IPS-18c (cell line): ENCODE measurements around the gene ELAPOR1.
A peak's percentile ranks its signal among the peaks of the same experiment; 100 is the strongest.

Experiments used
- H3K4me3 ChIP-seq: 2 replicates; pipeline ENCODE4 v1.7.0; 2013; ENCODE audit warnings: low read depth, mild to moderate bottlenecking, low read length, moderate library complexity; ENCODE audit not compliant: insufficient read depth
- H3K9me3 ChIP-seq: one replicate; pipeline ENCODE4 v1.6.1; 2013; ENCODE audit warnings: mild to moderate bottlenecking, low read length, moderate library complexity; ENCODE audit not compliant: control insufficient read depth, insufficient read depth

Gene ELAPOR1

GRCh38 chr1:109091839-109092193 is 22.1 kb upstream of the ELAPOR1 start:
- peak overlapping the region; percentile 88 for H3K4me3 ChIP-seq
- no peaks in the 10 kb centered on the region for H3K9me3 ChIP-seq

GRCh38 chr1:109094377-109094803 is 19.5 kb upstream of the ELAPOR1 start:
- no peak overlapping the region for H3K4me3 ChIP-seq

GRCh38 chr1:109094871-109095270 is 19.0 kb upstream of the ELAPOR1 start:
- Histone ChIP-seq H3K9me3 (no peaks in the 10 kb centered on the region), H3K4me3 (no peak overlapping the region)

More at GRCh38 chr1:109094377-109094803, 19.5 kb upstream of the ELAPOR1 start:
- no peaks in the 10 kb centered on the region for H3K9me3 ChIP-seq

- Histone ChIP-seq H3K9me3 (no peaks in the 10 kb centered on the region), H3K4me3 (no peak overlapping the region)
These were observed 18.3 kb upstream of the ELAPOR1 start for GRCh38 chr1:109095631-109096030.

- Histone ChIP-seq H3K9me3 (no peaks in the 10 kb centered on the region), H3K4me3 (no peak overlapping the region)
These were observed 17.8 kb upstream of the ELAPOR1 start for GRCh38 chr1:109096120-109096519.

- Histone ChIP-seq H3K9me3 (peaks cover 2% of the 10 kb centered on the region), H3K4me3 (peak overlapping the region; percentile 93)
These were observed 13.8 kb upstream of the ELAPOR1 start for GRCh38 chr1:109099938-109100773.

- Histone ChIP-seq H3K9me3 (peaks cover 2% of the 10 kb centered on the region), H3K4me3 (no peak overlapping the region)
These were observed 9.4 kb upstream of the ELAPOR1 start for GRCh38 chr1:109104364-109105151.

- Histone ChIP-seq H3K4me3 (no peak overlapping the region), H3K9me3 (peaks cover 2% of the 10 kb centered on the region)
These were observed 8.0 kb upstream of the ELAPOR1 start for GRCh38 chr1:109105881-109106280.

- Histone ChIP-seq H3K4me3 (no peak overlapping the region), H3K9me3 (no peaks in the 10 kb centered on the region)
These were observed 6.1 kb upstream of the ELAPOR1 start for GRCh38 chr1:109107785-109108184.

GRCh38 chr1:109109906-109110305 is 4.0 kb upstream of the ELAPOR1 start:
- H3K9me3 ChIP-seq = no peaks in the 10 kb centered on the region
- no peak overlapping the region for H3K4me3 ChIP-seq

GRCh38 chr1:109111386-109112055 is 2.4 kb upstream of the ELAPOR1 start:
- no peak overlapping the region for H3K4me3 ChIP-seq
- no peaks in the 10 kb centered on the region for H3K9me3 ChIP-seq

GRCh38 chr1:109112056-109112651 is 1.8 kb upstream of the ELAPOR1 start:
- Histone ChIP-seq H3K9me3 (no peaks in the 10 kb centered on the region), H3K4me3 (no peak overlapping the region)

- Histone ChIP-seq H3K4me3 (peak overlapping the region; percentile 2; the same call in 1 of the 2 replicates), H3K9me3 (no peaks in the 10 kb centered on the region)
These were observed 1.1 kb upstream of the ELAPOR1 start for GRCh38 chr1:109112652-109113285.

- Histone ChIP-seq H3K4me3 (peak overlapping the region; percentile 52), H3K9me3 (no peaks in the 10 kb centered on the region)
These were observed 393 bp downstream of the ELAPOR1 start for GRCh38 chr1:109114342-109114674.

GRCh38 chr1:109115685-109116084 is 1.8 kb downstream of the ELAPOR1 start:
- no peak overlapping the region for H3K4me3 ChIP-seq
- no peaks in the 10 kb centered on the region for H3K9me3 ChIP-seq

GRCh38 chr1:109116286-109116685 is 2.4 kb downstream of the ELAPOR1 start:
- Histone ChIP-seq H3K4me3 (no peak overlapping the region), H3K9me3 (no peaks in the 10 kb centered on the region)

GRCh38 chr1:109118089-109118488 is 4.2 kb downstream of the ELAPOR1 start:
- Histone ChIP-seq H3K4me3 (no peak overlapping the region), H3K9me3 (no peaks in the 10 kb centered on the region)
